ENCODE data around the gene TMEM151A.

- no peak for TF ChIP-seq POLR2A (IDR thresholded peaks at IDR 0.05)
- TF ChIP-seq CTCF (IDR thresholded peaks at IDR 0.05): no peak
Observed at GRCh38 chr11:66261578-66261977, 30.1 kb upstream of the TMEM151A start.
